Endometrial microvascular endothelial cells (primary cell): ENCODE results near the gene UHRF1. TPM values are rescaled to one million over a fixed set of nuclear protein-coding genes. Genes with fewer than 3 reads are reported as not detected.
"Not testable (repeated sequence)": the region's sequence is repeated elsewhere in the genome, so short reads cannot be mapped to it uniquely, and the experiment has no call there.

ENCODE experiments used
- in situ Hi-C: cut with HindIII; loops from 2 replicates; pipeline ENCODE4 v1.10.0; 2017; ENCODE audit warnings: low sequenced_read_pairs, low pct_unique_long_range_greater_than_20kb; ENCODE audit errors: inconsistent ontology term
- total RNA-seq: library from RNA; depleted of rRNA; stranded (reverse); fragments of >200 nt; gene quantifications from one replicate; pipeline ENCODE4 v1.2.3, GENCODE V29; 2015; ENCODE audit errors: inconsistent ontology term

Gene UHRF1
- total RNA-seq, 1 donor from 2014 or later = 63.4 TPM

DNA sequence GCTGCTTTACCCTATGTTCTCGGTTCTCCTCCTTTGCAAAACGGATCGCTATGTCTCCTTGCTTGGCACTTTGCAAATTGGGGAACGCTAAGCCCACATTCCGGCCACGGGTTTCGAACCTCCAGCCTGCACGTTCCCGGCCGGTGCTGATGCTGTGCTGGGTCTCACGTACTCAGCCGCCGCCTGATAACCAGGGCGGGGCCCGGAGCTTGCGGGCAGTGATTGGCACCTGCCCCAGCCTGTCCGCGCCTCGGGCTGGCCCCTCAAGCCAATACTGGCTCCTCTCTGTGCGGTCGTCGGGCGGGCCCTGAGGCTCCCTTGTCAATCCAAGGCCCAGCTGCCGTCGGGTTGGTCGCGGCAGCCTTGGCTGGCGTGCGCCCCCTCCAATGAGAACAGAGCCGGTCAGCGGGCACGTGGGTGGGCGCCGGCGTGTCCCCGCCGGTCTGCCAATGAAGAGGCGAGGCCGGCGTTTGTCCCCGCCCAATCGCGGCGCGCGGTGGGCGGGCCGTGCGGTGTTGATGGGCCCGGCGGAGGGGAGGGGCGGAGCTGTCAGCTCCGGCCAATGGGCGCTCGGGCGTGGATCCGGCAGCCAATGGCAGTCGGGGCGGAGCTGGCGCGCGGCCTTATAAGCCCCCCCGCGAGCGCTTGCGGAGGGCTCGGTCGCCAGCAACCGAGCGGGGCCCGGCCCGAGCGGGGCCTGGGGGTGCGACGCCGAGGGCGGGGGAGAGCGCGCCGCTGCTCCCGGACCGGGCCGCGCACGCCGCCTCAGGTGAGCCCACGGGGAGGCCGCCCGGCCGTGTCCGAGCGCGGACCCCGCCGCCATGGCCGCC, 59.4 kb downstream of the UHRF1 start, which contains the start of gene KDM4B:
Gene KDM4B, plus strand, starts transcription at position 652 of the 830 bp plus-strand sequence. CDS start 63,778 bp downstream, outside the sequence.
- in situ Hi-C loops = no loop called here

DNA sequence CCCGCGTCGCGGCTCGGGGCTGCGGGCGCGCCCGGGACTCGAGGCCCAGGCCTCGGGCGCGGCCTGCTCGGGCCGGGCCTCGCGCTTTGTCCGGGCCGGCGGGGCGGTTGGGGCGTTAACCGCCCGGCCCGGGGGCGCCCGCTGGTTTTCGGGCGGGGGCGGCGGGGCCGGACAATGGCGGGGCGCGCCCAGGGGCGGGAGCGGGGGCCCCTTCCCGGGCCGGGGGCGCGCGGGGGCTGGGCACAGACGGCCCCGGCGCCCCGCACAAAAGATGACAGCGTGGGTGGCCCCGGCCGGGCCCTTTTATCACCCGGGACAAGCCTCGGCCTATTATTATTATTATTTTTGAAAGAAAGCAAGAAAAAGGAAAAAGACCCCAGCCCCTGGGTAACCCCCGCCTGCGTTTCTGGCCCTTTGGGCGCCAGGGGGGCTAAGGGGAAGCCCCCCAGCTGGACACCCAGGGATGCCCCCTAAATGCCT, 60.0 kb downstream of the UHRF1 start:
- in situ Hi-C loops = no loop called here

DNA sequence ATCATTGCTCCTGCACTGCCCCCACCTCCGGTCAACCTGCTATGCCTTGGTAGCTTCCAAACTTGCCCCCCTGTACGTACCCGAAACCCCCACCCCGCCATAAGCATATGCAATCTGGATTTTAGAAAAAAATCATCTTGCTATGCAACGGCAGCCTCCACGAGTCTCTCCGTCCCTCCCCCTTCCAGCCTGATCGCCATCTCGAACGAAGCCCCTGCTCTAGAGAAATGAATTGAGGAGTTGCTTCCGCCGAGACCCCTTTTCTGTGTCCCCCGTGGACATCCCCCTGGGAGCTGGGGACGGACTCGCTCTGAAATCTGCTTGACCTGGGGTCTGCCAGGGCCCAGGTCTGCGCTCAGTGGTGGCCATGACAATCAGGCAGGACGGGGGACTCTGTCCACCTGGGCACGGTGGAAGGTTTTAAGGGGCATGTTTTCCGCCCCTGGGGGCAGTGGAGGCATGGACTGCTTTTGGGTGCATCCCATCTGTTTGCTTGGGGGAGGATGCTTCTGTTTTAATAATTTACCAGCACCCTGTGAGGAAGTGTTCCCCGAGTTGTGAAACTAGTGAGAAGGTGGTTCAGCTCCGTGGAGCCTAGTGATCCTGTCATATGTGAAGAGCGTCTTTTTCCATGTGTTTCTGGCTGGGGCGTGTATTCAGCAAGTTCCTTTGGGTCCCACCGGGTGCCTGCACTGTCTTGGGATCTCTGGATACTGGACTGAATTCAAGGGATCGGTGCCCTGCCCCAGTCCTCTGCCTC, 60.7 kb downstream of the UHRF1 start:
- in situ Hi-C loops = no loop called here

DNA sequence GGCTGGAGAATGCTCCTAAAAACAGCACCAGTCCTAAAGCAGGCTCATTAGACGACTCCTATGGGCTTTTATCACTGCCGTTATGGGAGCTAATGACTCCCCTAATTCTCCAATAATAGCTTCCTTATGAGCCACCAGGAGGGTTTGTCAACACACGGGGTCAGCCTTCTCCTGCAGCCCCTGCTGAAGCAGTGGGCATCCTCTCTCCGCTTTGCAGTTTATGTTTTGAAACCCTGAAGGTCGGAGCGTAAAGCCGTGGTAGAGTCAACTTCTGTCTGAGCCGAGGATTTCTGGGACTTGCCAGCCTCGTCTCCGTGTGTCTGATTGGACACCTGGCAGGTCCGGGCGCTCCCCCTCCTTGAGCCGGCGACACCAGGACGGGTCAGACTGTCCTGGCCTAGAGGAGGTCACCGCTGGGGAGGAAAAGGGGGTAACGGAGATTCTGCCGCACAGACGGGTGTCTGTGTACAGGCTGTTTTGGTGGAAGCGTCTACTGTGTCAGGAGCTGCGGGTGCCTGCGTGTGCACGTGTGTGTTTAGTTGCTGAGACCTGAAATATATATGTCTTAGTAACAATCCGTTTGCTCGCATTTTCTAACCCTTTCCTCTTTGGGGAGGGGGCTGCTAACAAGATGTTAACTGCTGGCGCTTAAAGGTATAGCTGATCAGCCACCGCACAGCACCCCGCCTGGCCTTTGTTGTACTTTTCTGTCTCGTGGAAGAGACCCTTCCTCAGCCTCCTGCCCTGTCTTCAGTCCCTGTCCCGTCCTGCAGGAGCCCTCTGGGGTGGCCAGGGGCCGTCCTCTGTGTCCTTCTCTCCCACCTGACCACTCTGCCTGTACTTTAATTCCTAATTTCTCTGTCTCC, 61.5 kb downstream of the UHRF1 start:
- in situ Hi-C loops = no loop called here

DNA sequence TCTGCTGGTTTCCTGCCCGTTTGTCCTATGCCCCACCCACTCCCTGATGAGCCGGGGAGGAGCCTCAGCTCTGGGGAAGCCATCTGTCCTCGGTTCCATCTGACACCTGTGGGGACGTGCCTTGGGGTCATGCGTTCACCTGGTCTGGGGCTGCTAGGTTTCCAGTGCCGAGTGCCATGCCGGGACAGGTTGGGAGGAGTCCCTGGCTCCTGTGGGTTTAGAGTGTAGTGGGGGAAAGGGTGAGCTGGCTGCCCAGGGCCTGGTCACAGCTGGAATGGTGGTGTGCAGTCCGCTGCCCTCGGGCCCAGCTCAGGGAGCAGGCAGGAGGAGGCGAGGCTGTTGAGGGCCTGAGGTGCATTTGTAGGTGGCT, 62.1 kb downstream of the UHRF1 start:
- in situ Hi-C loops = no loop called here

DNA sequence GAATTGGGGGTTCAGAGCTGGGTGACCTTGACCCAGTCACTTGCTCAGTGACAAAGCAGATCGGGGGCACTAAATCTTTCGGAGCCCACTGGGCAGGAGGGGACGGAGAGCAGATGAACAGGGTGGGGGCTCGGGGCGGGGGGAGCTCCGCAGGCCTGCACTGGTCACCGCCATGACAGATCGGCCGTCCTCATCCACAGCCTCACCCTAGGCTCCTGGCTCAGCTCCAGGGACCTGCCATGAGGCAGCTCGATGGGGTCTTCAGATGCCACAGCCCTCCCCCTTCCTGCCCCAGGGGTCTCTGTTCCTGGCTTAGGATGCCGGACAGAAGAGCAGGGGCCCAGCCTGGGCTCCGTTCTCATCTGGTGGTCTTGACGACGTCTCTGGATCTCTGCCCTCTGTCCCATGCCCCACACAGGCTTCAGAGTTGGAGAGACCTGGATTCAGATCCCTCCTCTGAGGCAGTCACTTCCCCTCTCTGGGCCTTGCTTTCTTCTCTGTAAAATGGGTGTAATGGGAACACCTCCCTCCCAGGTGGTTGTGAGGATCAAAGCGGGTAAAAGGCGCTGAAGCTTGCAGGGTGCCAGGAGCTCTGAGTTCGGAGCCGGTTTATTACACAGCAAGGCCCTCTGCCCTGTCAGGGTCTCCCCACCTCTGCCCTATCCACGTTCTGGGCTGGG, 62.7 kb downstream of the UHRF1 start:
- in situ Hi-C loops = no loop called here

DNA sequence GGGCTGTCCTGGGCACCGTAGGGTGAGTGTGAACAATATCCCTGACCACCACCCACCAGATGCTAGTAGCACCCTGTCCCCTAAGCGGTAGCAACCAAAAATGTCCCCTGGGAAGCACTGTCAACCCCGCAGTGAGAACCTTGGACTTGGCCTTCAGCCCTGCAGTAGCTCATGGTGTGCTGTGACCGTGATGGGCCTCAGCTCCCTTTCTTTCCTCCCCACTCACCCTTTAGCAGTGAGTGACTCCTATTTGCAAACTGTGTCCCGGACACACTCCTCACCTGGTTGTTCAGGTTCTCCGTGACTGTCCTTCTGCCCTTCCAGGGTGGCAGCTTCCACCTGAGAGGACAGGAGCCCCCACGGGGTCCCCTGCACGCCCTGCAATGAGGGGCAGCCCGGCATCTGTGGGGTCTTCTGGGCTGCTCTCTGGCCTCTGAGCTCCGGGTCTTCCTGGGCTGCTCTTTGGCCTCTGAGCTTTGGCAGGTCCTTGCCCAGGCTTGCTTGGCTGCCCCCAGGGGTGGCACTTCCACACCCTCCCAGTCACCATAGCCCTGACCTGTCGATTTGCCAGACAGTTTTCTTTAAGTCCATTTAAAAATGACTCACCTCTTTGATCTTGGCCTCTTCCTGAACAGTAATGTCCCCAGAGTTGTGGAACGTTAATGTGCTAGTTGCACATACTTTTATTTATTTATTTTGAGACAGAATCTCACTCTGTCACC, 63.4 kb downstream of the UHRF1 start:
- in situ Hi-C loops = no loop called here

DNA sequence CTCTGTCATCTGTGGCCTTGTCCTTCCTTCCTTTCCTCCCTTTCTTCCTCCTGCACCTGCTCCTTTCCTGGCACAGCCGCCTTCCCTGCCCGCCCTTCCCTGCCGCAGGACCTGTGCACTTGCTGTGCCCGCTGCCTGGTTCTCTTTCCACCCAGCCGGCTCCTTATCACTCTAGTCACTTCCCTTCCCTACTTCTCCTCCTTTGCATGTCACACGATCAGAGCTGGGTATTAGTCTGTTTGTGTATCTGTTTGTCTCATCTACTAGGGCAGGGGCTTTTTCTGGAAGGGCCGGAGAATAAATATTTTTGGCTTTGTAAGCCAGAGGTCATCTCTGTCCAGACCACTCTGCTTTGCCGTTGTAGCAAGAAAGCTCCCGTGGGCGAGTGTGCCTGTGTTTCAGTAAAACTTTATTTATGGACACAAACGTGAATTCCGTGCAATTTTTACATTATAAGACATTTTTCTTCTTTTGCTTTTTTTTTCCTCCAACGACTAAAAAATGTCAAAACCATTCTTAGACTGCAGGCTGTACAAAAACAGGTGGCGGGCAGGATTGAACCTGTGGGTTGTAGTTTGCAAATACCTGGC, 65.7 kb downstream of the UHRF1 start:
- in situ Hi-C loops = no loop called here

DNA sequence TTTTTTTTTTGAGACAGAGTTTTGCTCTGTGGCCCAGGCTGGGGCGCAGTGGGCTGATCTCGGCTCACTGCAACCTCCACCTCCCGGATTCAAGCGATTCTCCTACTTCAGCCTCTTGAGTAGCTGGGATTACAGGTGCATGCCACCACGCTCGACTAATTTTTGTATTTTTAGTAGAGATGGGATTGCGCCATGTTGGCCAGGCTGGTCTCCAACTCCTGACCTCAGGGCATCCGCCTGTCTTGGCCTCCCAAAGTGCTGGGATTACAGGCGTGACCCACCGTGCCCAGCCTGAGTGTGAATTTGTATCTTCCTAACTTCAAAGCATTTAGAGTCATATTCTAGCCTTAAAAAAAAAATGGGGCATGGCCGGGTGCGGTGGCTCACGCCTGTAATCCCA, 66.3 kb downstream of the UHRF1 start:
- in situ Hi-C loops = not testable (repeated sequence)

DNA sequence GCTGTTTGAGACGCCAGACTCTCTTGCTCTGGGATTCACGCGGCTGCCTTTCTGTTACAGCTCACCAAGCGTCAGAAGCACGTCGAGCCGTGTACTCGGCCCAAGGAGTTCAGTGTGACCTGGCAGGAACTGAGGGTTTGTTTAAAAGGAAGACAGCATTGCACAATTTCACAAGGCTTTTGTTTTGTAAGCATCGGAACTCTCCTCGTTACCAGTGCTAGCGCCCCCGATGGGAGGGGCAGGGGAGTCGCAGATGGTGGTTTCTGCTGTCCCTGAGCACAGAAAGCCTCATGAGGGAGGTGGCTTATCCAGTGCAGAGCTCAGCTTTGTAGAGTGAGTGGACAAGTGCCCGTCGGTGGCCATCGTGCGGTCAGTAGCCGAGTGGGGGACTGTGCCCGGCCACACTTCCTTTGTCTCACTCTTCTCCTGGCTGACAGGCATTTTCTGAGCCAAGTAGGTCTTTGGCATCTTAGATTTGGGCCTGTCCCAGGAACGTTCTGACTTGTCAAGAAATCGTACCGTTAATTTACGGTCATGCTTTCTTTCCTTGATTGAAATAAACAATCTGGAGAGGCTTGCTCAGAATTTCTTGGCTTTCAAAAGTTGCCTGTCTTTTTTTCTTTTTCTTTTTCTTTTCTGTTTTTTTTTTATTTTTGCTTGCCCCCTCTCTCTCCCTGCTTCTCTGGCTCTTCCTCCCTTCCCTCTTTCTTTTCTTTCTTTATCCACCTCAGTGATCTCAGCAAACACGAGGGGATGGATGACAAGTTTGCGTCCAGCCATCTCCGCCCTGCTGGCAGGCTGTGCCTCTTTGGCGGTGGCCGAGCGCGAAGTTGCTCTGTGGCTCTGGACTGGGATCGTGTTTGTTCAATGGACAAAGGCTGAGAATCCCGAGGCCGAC, 67.3 kb downstream of the UHRF1 start:
- in situ Hi-C loops = no loop called here

DNA sequence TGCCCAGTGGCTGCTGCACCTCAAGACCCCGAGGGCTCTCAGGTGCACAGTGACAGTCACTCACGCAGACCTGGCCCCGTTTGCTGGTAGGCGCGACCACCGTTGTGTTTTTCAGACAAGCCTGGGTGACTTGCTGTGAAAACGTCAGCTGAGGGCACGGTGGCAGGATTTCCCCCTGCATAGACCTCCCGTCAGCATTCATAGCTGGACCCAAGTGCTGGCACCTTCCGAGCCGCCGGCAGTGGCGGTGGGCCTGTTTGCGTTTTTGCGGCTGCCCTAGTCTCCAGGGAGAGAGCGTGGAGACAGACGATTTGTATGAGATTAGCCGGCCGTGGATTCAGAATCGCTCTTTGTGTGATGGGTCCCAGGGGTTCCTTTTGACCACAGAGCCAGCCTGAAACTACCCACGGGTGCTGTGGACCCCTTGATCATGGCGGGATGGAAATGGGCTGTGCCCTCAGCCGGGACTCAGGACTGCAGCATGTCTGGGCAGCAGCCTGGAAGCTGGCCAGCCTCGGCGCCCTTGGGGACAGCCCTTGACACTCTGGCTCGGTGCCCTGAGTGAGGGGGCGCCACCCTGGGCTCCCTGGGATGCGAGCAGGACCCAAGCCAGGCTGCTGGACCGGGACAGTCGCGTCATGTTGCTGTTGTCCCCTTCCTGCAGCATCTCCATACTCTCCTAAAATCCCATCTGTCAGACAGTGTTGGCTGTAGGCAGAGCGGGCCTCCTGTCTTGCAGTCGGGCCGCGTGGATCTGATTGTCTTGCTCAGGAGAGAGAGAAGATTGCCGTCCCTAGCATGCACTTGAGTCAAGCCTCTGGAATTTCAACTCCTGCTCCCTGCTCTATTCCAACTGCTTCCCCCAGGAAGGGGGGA, 68.2 kb downstream of the UHRF1 start:
- in situ Hi-C loops = no loop called here

DNA sequence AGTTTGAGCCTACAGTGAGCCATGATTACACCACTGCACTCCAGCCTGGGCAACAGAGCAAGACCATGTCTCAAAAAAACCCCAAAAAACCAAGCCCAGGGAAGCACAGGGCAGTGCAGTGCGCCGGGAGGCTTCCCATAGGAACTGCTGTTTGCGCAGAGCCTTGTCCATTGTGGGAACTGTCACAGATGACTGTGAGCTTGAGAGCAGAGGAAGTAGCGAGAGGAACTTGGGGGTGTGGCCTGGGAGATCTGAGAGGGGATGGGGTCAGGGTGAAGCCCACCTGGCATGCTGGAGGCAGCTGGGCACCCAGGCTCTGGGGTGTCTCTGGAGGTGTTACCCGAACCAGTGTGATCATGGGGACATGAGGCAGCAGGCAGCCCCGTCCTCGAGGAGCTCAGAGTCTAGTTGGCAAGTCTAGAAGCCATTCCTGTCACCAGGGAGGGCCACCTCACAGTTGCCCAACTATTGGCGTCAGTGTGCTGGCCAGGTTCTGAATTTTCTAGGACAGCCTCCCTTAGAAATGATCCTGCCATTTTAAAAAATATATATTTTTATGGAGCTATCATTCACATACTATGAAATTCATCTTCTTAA, 70.0 kb downstream of the UHRF1 start:
- in situ Hi-C loops = no loop called here

DNA sequence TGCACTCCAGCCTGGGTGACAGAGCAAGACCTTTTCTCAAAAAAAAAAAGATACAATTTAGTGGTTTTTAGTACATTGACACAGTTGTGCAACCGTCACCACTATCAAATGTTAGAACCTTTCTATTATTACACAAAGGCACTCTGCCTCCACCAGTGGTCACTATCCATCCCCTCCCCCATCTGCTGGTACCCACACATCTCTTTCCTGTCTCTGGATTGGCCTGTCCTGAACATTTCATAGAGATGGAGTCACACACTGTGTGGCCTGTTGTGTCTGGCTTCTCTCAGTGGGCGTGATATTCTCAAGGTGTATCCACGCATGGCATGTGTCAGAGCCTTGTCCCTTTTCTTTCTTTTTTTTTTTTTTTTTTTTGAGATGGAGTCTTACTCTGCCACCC, 70.8 kb downstream of the UHRF1 start:
- in situ Hi-C loops = no loop called here

DNA sequence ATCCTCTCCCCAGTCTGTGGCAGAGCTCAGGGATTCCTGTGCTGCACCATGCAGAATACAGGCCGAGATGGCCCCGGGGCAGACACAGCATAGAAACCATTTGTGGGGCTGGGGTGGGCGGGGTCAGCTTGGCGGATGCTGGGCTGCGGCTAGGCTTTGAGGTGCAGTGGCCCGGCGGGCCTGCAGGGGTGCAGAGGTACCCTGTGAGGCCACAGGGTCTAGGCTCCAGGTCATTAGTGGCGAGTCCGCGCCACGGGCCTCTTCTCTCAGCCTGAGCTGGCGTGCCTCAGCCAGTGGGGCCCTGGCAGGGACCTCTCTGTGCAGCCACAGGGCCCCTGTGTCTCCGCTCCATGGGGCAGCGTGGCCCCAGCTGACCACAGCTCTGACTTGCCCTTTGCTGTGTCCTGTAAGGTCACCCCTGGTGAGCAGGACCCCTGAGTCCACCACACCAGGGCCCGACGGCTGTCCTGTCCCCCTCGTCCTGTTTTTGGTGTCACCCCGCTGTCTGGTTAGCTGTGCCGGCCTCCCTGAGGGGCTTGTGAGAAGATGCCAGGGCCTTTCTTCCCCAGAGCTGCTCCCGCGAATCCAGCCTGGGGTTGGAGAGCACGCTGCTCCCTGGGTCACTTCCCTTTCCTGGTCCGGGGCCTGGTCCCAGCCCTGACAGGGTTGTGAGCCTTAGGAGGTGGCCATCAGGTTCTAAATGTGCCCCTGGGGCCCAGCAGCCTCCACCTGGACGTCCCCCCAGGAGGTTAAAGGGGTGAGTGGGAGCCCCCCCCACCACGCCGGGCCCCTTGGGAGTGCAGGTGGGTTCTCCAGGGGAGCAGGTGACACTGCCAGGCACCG, 71.8 kb downstream of the UHRF1 start:
- in situ Hi-C loops = no loop called here

DNA sequence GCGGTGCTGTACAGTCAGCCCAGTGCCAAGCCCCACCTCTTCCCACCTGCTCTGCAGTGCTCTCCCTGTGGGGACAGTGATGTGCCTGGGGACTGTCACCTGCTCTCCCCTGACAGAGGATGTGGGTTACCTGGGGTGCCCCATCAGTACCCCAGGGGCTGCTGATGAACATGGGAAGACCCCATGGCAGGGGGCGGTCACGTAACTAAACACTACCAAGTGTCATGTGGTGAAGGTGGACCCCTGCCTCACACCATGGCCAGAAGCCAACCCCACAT, 72.3 kb downstream of the UHRF1 start:
- in situ Hi-C loops = no loop called here
